HG02943 (cell line): Measurements from ENCODE around the gene LYSMD3.
"Not testable (repeated sequence)": the region's sequence is repeated elsewhere in the genome, so short reads cannot be mapped to it uniquely, and the experiment has no call there.

ENCODE experiments used
- ATAC-seq: cut with Tn5 transposase; IDR thresholded peaks from one replicate; pipeline ENCODE4 v1.9.1; 2021; ENCODE audit warnings: mild to moderate bottlenecking, low read depth, moderate library complexity; ENCODE audit not compliant: unreplicated experiment

LYSMD3 gene

GRCh38 chr5:90529194-90529938 is at the start of gene LYSMD3:
Gene LYSMD3, minus strand, starts transcription at chr5:90529584. Its CDS starts 4,295 bp downstream, at chr5:90525289.
- peak; percentile 90 for ATAC-seq

DNA sequence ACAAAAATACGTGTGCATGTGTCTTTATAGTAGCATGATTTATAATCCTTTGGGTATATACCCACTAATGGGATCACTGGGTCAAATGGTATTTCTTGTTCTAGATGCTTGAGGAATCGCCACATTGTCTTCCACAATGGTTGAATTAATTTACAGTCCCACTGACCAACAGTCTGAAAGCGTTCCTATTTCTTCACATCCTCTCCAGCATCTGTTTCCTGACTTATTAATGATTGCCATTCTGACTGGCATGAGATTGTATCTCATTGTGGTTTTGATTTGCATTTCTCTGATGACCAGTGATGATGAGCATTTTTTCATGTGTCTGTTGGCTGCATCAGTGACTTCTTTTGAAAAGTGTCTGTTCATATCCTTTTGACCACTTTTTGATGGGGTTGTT is 47.2 kb upstream of the LYSMD3 start:
- ATAC-seq, result not testable (repeated sequence)

DNA sequence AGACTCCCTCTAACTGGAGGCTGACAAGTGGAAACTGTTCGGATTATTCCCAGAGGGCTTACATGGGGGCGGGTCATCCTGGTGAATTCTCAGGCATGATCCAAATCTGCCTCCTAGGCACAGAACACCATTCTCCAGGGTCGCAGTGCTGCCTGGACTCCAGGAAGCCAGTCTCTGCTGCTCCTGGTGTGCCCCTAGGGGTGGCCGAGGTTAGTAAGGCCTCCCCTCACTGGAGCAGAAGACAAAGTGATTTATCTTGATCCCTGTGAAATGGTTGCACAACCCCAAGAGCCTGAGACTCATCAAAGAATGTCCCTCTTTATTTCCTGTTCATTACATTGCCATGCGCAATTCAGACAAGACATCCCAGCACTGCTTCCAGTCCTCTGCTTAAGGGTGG is 46.3 kb upstream of the LYSMD3 start:
- ATAC-seq, result no peak

DNA sequence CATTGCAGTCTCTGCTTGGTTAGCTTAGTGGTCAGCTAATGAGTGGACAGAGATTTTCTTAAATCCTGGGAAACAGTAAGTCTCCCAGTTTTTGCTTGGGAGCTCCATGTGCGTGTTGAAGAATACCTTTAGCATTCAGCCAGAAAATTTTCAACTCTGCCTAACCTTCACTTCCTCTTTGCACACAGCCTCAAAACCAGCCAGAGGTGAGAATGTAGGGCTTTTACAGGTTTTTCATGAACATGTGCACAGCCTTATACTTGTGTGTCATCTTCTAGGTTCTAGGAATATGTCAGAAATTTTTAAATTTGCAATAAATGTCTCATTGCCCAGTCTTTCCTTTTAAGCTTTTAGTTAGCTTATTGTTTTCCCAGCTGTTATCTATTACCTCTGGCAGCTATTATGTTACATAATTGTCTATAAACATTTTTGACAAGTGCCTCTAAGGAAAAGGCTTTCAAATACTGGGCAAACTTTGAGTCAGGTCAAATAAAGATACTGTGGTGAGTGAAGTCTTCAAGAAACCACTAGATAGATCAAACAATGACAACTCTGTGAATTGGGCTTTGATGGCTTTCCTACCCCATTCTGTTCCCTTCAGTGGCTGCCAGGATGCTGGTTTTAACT is 41.9 kb upstream of the LYSMD3 start:
- ATAC-seq, result no peak

DNA sequence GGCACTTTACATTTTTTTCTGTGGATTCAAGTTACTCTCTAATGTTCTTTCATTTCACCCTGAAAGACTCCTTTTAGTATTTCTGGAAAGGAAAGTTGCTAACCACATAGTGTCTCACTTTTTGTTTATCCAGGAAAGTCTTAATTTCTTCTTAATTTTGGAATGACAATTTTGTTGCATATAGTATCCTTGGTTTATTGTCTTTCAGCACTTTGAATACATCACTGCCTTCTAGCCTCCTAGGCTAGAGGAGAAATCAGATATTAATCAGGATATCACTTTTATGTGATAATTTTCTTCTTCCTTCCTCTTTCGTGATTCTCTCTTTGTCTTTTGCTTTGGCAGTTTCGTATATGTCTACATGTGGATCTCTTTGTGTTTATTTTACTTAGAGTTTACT is 40.6 kb upstream of the LYSMD3 start:
- no peak for ATAC-seq

DNA sequence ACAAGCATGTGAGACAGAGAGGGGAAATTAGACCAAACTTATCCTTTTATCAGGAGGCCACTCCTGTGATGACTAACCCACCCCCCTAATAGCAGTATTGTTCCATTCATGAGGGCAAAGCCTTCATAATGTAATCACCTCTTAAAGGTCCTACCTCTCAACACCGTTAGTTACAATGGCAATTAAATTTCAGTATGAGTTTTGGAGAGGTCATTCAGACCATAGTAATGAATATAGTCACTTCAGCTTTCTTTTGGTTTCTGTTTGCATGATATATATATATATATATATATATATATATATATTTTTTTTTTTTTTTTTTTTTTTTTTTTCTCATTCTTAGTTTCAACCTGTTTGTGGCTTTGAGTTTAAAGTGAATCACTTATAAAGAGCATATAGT is 39.7 kb upstream of the LYSMD3 start:
- ATAC-seq, result no peak

GRCh38 chr5:90565491-90565890 is 36.1 kb upstream of the LYSMD3 start:
- ATAC-seq, result no peak

DNA sequence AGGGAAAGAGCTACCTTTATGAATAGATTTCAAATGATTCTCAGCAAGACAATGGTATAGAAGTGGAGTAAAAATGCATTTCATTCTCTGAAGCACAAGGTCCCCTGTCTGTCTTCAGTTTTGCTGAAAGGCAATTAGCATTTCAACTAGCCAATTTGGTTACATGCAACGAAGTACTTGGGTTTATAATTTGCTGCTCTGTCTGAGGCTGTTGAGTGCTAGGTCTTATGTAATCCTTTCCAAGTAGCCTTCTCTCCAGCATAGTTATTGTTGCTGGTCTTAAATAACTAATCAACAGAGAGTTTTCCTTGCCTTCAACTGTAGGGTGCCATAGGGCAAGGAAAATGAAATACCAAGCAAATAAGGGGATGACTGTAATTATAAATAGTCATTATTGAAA is 33.7 kb upstream of the LYSMD3 start:
- no peak for ATAC-seq

- no peak for ATAC-seq
These were observed 33.0 kb upstream of the LYSMD3 start for GRCh38 chr5:90562341-90562740.

DNA sequence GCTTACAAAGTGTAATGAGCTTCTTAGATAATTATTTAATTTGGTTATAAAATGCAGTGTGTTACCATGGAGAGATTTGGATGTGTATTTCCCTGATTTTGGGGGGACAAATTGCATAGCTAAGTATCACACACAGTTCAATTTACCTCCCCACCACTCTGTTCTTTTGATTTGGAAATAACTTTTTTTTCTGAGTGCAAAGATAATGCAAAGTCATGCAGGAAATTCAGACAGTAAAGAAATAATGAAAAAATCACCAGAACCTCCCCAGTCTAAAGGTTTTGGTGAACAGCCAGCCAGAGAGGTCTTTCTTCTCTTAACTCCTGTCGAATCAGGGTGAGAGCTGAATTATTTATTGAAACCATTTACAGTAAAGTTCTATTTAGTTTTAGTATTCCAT is 32.4 kb upstream of the LYSMD3 start:
- no peak for ATAC-seq

- no peak for ATAC-seq
These were observed 31.4 kb upstream of the LYSMD3 start for GRCh38 chr5:90560771-90561170.

DNA sequence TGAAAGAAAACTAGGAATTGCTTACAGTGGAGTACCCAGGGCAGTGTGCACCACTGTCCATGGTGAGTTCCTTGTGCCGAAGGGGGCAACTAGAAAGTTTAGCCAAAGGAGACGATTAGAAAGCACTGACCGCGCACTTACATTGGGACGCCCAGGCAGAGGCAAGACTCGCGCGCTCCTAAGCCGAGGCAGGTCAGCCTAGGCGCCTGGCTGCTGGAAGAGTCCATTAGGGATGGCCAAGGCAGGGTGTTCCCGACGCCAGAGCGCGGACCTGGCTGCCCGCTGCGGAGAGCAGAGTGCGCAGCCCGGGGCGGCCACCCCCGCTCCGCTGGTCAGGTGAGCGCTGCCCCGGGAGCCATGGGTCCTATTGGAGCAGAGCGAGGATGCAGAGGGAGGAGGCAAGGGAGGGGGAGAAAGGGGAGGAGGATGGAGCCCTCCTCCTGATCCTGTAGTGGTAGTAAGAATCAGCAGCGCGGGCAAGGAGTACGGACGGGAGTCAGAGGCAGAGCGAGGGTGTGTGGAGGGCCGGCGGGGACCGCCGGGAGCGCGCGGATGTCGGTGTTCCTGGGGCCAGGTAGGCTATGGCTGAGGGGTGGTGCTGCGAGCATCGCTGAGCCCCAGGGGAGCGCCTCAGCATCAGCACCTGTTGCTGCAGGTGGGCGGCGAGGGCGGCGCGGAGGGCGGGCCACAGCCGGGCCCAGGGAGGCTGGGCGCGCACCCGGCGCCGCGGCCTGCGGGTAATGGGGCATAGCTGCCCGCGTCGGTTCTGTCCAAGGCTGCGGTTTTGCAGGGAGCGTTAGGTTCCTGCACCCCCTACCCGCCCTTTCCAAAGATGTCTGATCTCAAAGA is 29.2 kb upstream of the LYSMD3 start, which contains the start of gene ADGRV1:
ADGRV1 (plus strand) TSS at position 454 of the 849 bp plus-strand sequence; CDS start at position 553, 99 bp downstream.
- no peak for ATAC-seq

DNA sequence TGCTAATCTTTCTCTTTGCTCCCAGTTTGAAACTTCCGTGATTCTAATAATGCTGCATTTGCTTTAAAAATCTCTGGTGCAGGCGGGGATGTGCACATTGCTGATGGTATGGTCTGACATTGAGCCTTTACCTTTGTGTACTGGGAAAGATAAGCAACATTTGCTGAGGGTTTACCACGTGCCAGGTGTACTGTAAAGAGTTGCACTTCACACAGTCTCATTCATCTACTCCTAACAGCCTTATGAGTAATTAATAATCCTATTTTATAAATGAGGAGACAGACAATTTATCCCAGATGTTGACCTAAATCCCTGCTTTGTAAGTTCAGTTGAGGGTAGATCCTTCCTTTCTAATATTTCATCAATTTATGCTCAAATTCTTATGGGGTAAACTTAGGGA is 28.5 kb upstream of the LYSMD3 start:
- ATAC-seq, result no peak

- no peak for ATAC-seq
These were observed 28.0 kb upstream of the LYSMD3 start for GRCh38 chr5:90557391-90557790.

DNA sequence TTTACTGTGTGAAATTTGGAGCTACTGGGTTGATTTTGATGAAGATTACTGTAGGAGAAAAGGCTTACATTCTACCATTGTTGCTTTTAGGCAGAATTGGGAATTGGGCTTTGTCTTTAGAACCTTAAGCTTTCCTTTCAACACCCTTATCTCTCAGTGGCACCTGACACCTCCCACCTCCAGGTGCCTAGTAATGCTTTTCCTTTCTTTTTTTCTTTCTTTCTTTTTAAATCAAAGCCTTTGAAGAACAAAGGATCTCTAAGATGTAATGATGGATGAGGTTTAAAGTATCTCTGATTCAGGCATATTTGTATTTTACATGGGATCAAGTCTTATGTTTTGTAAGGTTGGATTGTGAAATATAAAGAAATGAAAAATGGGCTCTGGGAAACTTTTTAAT is 26.3 kb upstream of the LYSMD3 start:
- no peak for ATAC-seq

- no peak for ATAC-seq
These were observed 25.1 kb upstream of the LYSMD3 start for GRCh38 chr5:90554358-90555006.

DNA sequence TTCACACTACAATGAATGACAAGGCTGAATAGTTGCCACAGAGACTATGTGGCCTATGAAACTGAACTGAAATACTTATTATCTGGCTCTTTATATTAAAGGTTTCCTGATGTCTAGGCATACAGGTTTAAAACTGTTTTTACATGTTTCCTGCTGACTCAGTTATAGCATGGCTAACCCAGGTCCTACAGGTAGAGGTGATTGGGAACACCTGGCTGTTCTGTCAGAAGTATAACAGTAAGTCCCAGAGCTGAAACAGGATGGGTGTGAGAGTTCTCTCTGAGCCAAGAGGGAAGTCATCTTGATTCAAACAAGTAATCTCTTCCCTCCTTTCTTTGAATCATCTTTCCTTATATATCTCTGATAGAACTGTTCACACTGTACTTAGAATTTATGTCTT is 24.3 kb upstream of the LYSMD3 start:
- no peak for ATAC-seq

DNA sequence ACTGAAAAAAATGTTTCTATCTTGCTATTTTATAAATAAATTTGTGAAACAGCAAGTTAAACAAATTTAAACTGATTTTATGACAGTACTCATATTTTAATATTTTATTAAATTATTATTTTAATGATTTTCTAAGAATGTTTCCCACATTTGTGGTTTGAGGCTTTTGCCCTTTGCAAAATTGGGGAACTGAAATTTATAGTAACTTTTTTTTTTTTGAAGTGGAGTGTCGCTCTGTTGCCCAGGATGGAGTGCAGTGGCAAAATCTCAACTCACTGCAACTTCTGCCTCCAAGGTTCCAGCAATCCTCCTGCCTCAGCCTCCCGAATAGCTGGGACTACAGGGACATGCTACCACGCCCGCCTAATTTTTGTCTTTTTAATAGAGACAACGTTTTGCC is 22.0 kb upstream of the LYSMD3 start:
- ATAC-seq, result no peak

- no peak for ATAC-seq
These were observed 21.6 kb upstream of the LYSMD3 start for GRCh38 chr5:90550963-90551362.

- no peak for ATAC-seq
These were observed 20.4 kb upstream of the LYSMD3 start for GRCh38 chr5:90549729-90550275.
